Activated gamma-delta T cell treated with Interleukin-2 at 50 U/mL for 16 hours (primary cell): ENCODE measurements around the gene FBXO33.
"Not testable (repeated sequence)": the region's sequence is repeated elsewhere in the genome, so short reads cannot be mapped to it uniquely, and the experiment has no call there.

Experiments
- DNase-seq: peaks from one replicate; pipeline ENCODE4 v3.0.0-alpha.2; 2020

The FBXO33 gene

DNA sequence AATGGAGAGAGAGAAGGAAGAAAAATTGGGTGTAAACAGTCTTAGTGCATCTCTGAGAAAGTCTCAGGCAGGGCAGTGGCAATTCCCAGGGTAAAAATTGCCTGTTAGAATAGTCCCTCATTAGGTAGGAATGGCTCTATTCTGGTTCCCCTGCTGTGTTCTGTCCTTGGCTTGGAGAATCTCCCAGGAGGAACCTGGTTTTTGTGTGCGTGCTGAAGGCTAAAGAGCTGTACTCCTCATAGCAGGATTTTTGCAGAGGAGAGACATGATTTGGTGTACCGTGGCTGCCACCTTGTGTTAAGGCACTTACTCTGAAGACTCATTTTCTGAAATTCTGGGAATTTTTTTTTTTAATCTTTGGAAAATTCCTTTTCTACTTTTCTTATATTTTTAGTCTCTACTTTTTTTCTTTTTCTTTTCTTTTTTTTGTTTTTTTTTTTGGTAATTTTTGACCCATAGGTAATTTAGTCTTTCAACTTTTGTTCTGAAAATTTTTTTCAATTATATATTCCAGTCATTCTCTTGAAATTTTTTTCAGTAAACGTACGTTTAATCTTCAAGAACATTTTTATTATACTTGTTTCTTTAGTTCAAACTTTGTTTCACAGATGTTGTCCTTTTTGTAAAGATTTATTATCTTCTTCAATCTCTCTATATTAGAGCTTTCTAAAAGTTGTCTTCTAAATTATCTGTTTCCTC is 63.8 kb downstream of the FBXO33 start:
- no peak for DNase-seq

DNA sequence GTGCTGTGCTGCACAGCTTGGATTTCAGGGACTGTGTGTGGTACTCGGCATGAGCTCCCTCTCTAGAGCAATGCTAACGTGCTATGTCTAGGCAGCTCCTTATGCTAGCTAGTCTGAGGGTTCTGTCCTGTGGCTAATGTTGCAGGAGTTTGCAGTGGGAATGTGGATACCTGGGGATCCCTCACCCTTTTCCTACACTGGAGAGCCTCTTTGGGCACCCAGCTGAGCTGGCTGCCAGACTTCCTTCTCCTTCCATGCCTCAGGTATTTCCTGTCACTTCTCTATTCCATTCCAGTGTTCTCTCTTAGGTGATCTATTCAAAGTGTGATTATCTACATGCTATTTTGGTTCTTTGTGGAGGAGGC is 64.9 kb downstream of the FBXO33 start:
- DNase-seq, result no peak

DNA sequence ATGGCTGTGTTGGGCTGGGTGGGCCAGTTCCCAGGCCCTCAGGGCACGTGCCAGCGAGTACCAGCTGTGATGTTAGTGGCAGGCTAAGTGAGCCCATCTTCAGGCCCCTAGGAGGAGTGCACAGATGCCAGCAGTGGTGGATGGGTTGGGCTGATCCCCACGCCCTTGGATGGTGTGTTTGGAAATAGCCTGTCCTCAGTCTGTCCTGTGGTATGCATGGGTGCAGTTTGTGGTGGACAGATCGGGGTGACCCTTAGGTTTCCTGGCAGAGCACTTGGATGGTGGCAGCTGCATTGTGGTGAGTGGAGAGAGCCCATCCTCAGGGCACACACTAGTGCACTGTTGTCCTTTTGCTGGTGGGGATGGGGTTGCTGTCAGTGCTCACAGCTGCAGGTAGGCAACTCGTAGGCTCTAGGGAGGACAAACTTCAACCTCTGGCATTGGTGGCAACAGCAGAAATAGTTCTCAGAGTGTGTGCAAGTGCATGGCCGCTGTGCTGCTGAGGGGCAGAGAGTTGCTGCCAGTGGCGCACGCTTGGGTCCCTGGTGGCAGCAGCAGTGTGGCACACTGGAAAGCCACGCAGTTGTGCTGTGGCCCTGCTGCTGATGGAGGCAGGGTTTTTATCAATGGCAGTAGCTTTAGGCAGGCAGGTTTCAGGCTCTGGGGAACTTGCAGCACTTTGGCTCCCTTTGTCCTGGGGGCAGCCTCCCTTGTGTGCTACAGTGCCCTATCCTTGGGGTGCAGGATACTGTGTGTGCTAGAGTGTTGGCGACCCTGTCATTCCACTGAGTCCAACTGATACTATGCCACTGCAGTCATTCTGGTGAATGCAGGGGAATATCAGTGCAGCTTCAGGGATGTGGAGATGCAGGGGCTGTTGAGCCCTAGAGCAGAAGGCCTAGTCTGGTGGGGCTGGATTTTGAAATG is 65.5 kb downstream of the FBXO33 start:
- DNase-seq, result no peak

DNA sequence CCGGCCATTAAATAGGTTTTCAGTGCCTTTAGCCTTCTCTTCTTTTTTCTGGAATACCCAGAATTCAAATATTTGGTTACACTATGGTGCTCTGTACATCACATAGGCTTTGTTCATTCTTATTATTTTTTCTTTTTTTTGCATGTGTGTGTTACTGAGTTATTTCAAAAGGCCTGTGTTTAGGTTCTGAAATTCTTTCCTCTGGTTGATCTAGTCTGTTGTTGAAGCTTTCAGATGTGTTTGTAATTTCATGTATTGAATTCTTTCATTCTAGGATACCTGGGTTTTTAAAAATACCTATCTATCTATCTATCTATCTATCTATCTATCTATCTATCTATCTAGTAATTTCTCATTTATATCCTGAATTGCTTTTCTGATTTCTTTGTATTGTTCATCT is 66.9 kb downstream of the FBXO33 start:
- DNase-seq, result no peak

DNA sequence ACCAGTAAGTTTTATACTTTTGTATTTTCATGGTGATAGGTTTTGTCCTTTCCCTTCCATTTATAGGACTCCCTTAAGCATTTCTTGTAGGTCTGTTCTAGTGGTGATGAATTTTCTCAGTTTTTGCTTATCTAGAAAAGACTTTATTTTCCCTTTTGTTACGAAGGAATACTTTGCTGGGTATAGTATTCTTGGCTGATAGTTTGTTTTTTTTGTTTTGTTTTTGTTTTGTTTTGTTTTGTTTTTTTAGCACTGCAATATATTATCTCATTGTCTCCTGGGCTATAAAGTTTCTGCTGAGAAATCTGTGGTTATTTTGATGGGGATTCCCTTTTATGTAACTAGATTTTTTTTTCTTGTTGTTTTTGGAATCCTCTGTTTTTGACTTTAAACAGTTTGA is 67.7 kb downstream of the FBXO33 start:
- no peak for DNase-seq

DNA sequence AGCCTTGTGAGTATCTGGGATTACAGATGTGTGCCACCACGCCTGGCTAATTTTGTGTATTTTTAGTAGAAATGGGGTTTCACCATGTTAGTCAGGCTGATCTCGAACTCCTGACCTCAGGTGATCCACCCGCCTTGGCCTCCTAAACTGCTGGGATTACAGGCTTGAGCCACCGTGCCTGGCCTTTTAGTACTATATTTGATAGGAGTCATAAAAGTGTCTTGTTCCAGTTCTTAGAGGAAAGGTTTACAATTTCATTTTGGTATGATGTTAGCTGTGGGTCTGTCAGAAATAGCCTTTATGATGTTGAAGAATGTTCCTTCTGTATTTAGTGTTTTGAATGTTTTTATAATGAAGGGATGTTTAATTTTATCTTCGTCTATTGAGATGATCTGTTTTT is 70.7 kb downstream of the FBXO33 start:
- DNase-seq, result not testable (repeated sequence)

DNA sequence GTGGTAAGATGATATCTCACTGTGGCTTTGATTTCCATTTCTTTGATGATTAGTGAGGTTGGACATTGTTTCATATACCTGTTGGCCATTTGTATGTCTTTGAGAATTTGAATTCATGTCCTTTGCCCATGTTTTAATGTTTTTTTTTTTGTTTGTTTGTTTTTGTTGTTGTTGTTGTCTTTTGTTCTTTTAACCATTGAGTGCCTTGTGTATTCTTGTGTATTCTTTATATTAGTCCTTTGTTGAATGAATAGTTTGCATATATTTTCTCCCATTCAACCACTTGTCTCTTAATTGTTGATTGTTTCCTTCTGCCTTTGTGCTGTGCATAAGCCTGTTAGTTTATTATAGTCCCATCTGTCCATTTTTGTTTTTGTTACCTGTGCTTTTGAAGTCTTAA is 71.9 kb downstream of the FBXO33 start:
- no peak for DNase-seq

DNA sequence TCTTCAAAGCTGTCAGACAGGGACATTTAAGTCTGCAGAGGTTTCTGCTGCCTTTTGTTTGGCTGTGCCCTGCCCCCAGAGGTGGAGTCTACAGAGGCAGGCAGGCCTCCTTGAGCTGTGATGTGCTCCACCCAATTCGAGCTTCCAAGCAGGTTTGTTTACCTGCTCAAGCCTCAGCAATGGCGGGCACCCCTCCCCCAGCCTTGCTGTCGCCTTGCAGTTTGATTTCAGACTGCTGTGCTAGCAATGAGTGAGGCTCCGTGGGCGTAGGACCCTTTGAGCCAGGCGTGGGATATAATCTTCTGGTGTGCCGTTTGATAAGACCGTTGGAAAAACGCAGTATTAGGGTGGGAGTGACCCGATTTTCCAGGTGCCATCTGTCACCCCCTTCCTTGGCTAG is 73.2 kb downstream of the FBXO33 start:
- not testable (repeated sequence) for DNase-seq

DNA sequence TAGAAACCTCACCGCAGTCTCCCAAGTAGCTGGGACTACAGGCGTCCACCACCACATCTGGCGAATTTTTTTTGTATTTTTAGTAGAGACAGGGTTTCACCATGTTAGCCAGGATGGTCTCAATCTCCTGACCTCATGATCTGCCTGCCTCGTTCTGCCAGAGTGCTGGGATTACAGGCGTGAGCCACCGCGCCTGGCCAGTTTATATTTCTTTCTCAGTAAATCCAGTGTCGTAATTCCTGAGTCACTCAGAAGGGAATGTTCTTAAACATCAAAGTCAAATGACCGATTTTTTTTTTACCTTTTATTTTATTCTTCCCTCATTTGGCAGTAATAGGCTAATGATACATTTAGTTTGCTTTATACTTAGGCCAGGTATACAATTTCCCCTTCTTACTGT is 80.5 kb downstream of the FBXO33 start:
- no peak for DNase-seq

DNA sequence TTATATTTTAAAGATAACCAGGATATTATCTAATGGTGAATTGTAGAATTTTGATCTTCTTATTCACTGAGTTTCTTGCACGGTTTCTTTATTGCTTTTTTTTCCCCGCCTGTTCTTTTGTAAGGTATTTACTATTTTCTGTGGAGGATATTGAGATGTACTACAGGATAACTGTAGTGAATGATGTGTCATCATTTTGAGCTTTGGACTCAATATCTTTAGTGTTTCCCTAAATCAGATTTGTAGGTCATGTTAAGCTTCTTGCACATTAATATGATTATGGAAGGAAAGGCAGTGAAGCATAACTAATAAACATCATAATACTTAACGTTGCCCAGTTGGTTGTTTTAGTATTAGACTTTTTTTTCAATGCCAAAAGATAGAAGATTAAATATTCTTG is 81.4 kb downstream of the FBXO33 start:
- DNase-seq, result no peak
